Measurements from ENCODE around the gene CHI3L1. TPM values are rescaled to one million over a fixed set of nuclear protein-coding genes. Genes with fewer than 3 reads are reported as not detected.

The CHI3L1 gene
- total RNA-seq, 1 donor from 2014 or later, result not detected

GRCh38 chr1:203175237-203175826, 11.2 kb downstream of the CHI3L1 start, which contains the start of gene MYBPH:
MYBPH (minus strand) TSS chr1:203175826; CDS start chr1:203175755, 71 bp downstream.
- Mint-ChIP-seq H3K27ac (no peak within 1 kb of the TSS), H3K4me3 (ENCODE audit: low read depth) (no peak within 1 kb of the TSS), H3K4me1 (ENCODE audit: low read depth) (no peaks in the 10 kb centered on the region), H3K36me3 (ENCODE audit: insufficient read depth) (no peaks in the 10 kb centered on the region), H3K9me3 (ENCODE audit: low read depth) (no peaks in the 10 kb centered on the region), H3K27me3 (peaks cover 62% of the 10 kb centered on the region)
- TF ChIP-seq, protein P1, sequence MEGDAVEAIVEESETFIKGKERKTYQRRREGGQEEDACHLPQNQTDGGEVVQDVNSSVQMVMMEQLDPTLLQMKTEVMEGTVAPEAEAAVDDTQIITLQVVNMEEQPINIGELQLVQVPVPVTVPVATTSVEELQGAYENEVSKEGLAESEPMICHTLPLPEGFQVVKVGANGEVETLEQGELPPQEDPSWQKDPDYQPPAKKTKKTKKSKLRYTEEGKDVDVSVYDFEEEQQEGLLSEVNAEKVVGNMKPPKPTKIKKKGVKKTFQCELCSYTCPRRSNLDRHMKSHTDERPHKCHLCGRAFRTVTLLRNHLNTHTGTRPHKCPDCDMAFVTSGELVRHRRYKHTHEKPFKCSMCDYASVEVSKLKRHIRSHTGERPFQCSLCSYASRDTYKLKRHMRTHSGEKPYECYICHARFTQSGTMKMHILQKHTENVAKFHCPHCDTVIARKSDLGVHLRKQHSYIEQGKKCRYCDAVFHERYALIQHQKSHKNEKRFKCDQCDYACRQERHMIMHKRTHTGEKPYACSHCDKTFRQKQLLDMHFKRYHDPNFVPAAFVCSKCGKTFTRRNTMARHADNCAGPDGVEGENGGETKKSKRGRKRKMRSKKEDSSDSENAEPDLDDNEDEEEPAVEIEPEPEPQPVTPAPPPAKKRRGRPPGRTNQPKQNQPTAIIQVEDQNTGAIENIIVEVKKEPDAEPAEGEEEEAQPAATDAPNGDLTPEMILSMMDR (IDR thresholded peaks at IDR 0.05; ENCODE audit: unreplicated experiment), result no peak
- DNase-seq (ENCODE audit: low spot score, unreplicated experiment), result no peak

DNA sequence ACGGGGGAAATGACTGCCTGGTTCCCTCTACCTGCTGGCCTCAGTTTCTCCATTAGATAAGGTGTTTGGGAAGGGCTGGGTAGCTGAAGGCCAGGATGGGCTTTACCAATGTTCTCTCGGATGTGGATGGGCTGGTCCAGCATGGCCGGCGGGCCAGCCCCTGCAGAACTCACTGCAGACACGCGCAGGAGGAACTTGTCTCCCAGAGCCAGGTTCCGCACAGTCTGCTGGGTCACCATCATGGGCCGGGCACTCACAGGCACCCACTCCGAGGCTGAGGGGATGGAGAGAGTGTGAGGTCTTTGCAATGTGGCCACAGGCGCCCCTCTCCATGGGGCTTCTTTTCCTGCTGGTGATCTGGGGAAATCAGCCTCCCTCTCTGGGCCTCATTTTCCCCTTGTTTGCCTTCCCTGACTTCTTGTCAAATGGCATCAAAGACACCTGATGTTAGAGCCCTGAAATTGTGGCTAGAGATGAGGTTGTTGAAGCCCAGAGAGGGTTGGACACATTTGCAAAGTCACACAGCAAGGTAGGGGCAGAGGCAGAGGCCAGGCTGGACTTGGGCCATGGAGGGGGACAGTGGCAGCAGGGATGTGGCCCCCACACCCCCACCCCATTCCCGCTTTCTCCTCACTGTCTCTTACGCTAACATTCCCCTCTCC, 12.0 kb downstream of the CHI3L1 start:
- Mint-ChIP-seq H3K27me3 (peaks cover 60% of the 10 kb centered on the region), H3K4me1 (ENCODE audit: low read depth) (no peaks in the 10 kb centered on the region), H3K36me3 (ENCODE audit: insufficient read depth) (no peaks in the 10 kb centered on the region), H3K27ac (no peak overlapping the region), H3K9me3 (ENCODE audit: low read depth) (no peaks in the 10 kb centered on the region), H3K4me3 (ENCODE audit: low read depth) (no peak overlapping the region)
- no peak for DNase-seq (ENCODE audit: low spot score, unreplicated experiment)
- TF ChIP-seq, protein P1 (IDR thresholded peaks at IDR 0.05; ENCODE audit: unreplicated experiment), result no peak

DNA sequence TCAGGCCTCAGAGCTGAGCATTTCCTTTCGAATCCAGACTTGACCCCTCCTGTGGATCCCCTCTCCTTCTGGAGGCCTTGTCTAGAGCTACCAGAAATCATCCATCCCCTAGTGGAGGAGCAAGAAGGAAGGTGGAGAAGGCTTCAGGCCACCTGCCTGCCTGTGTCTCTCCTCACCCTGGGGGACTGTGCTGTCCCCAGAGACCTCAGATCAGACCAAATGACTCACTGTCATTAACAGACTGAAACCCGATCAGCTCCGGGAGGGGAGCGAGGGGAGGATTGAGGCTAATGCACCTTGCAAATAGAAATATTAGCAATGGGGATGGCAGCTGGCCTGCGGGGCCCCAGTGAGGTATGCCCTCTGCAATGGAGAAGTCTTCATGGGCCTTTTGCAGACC, 12.9 kb downstream of the CHI3L1 start:
- H3K4me3 Mint-ChIP-seq (ENCODE audit: low read depth), result no peak overlapping the region
- no peaks in the 10 kb centered on the region for H3K4me1 Mint-ChIP-seq (ENCODE audit: low read depth)
- TF ChIP-seq, protein P1 (IDR thresholded peaks at IDR 0.05; ENCODE audit: unreplicated experiment), result no peak
- no peak overlapping the region for H3K27ac Mint-ChIP-seq
- peaks cover 61% of the 10 kb centered on the region for H3K27me3 Mint-ChIP-seq
- no peaks in the 10 kb centered on the region for H3K36me3 Mint-ChIP-seq (ENCODE audit: insufficient read depth)
- DNase-seq (ENCODE audit: low spot score, unreplicated experiment), result no peak
- H3K9me3 Mint-ChIP-seq (ENCODE audit: low read depth), result no peaks in the 10 kb centered on the region

- no peaks in the 10 kb centered on the region for H3K4me1 Mint-ChIP-seq (ENCODE audit: low read depth)
- no peak for DNase-seq (ENCODE audit: low spot score, unreplicated experiment)
- TF ChIP-seq, protein P1 (IDR thresholded peaks at IDR 0.05; ENCODE audit: unreplicated experiment), result no peak
- no peaks in the 10 kb centered on the region for H3K9me3 Mint-ChIP-seq (ENCODE audit: low read depth)
- peaks cover 57% of the 10 kb centered on the region for H3K27me3 Mint-ChIP-seq
- H3K36me3 Mint-ChIP-seq (ENCODE audit: insufficient read depth), result no peaks in the 10 kb centered on the region
- no peak overlapping the region for H3K4me3 Mint-ChIP-seq (ENCODE audit: low read depth)
- no peak overlapping the region for H3K27ac Mint-ChIP-seq
These were observed 13.4 kb downstream of the CHI3L1 start for GRCh38 chr1:203173011-203173555.

DNA sequence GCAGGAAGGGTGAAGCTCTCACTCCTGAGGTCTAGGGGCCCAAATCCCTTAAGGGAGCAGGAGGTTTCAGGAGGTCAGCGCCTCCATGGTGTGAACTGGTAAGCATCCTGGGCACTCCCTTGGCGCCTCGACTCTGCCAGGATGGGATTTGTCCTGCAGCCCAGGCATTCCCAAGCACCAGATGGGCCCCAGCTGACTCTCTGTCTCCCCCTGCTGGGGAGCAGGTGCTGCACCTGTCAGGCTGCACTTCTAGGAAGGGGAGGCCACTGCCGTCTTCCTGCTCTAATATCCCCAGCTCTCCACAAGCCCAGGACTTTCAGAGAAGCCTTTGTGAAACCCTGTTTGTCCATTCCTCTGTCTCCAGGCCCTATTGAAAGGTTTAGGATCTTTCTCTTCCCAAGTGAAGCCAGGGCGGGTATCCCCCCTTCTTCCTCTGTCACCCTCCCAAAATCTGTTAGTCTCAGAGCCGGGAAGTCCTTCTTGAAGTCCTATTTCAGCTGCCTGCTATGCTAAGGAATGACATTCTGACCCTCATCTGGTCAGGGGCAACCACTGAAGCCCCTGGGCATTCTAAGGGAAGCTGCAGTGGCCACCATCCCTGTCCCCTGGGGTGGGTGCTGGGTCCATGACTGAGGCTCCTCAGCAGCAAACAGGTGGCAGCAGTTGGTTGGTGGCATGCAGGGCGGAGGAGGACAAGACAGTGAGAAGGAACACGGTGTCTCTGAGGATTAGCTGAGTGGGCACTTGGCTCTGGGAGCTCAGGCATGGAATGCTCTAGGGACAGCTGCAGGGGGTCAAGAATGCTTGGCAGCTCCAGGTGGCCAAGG, 14.1 kb downstream of the CHI3L1 start:
- TF ChIP-seq, protein P1 (IDR thresholded peaks at IDR 0.05; ENCODE audit: unreplicated experiment), result peak; percentile 81
- H3K4me1 Mint-ChIP-seq (ENCODE audit: low read depth), result no peaks in the 10 kb centered on the region
- H3K27me3 Mint-ChIP-seq, result peaks cover 50% of the 10 kb centered on the region
- DNase-seq (ENCODE audit: low spot score, unreplicated experiment), result peak; percentile 59
- no peak overlapping the region for H3K27ac Mint-ChIP-seq
- no peaks in the 10 kb centered on the region for H3K9me3 Mint-ChIP-seq (ENCODE audit: low read depth)
- H3K36me3 Mint-ChIP-seq (ENCODE audit: insufficient read depth), result no peaks in the 10 kb centered on the region
- no peak overlapping the region for H3K4me3 Mint-ChIP-seq (ENCODE audit: low read depth)
